ENCODE results near the gene IDH1.
"Not testable (repeated sequence)": the region's sequence is repeated elsewhere in the genome, so short reads cannot be mapped to it uniquely, and the experiment has no call there.

Gene IDH1

GRCh38 chr2:208222351-208222750, 32.5 kb downstream of the IDH1 start:
- H3K4me3 ChIP-seq (ENCODE audit: control insufficient read depth, low read depth, low read length), result no peak overlapping the region
- peak; percentile 51 for DNase-seq (ENCODE audit: low read depth)
- no peak for TF ChIP-seq CTCF (conservative IDR thresholded peaks at IDR 0.05; ENCODE audit: control insufficient read depth, insufficient read depth, low read depth, low read length)

GRCh38 chr2:208221873-208222272, 33.0 kb downstream of the IDH1 start:
- DNase-seq (ENCODE audit: low read depth); H3K4me3 ChIP-seq (ENCODE audit: control insufficient read depth, low read depth, low read length): not testable (repeated sequence)

- no peak overlapping the region for H3K4me3 ChIP-seq (ENCODE audit: control insufficient read depth, low read depth, low read length)
- no peak for TF ChIP-seq CTCF (conservative IDR thresholded peaks at IDR 0.05; ENCODE audit: control insufficient read depth, insufficient read depth, low read depth, low read length)
- no peak for DNase-seq (ENCODE audit: low read depth)
Measured at GRCh38 chr2:208210688-208211451, 44.0 kb downstream of the IDH1 start.

GRCh38 chr2:208208335-208209085, 46.4 kb downstream of the IDH1 start:
- no peak for DNase-seq (ENCODE audit: low read depth)

GRCh38 chr2:208207769-208208168, 47.1 kb downstream of the IDH1 start:
- no peak for DNase-seq (ENCODE audit: low read depth)
- no peak for TF ChIP-seq CTCF (conservative IDR thresholded peaks at IDR 0.05; ENCODE audit: control insufficient read depth, insufficient read depth, low read depth, low read length)
- no peak overlapping the region for H3K4me3 ChIP-seq (ENCODE audit: control insufficient read depth, low read depth, low read length)

More at GRCh38 chr2:208208335-208209085, 46.4 kb downstream of the IDH1 start:
- H3K4me3 ChIP-seq (ENCODE audit: control insufficient read depth, low read depth, low read length), result no peak overlapping the region
- TF ChIP-seq CTCF (conservative IDR thresholded peaks at IDR 0.05; ENCODE audit: control insufficient read depth, insufficient read depth, low read depth, low read length), result no peak

GRCh38 chr2:208204166-208204565, 50.7 kb downstream of the IDH1 start:
- no peak overlapping the region for H3K4me3 ChIP-seq (ENCODE audit: control insufficient read depth, low read depth, low read length)
- no peak for DNase-seq (ENCODE audit: low read depth)
- no peak for TF ChIP-seq CTCF (conservative IDR thresholded peaks at IDR 0.05; ENCODE audit: control insufficient read depth, insufficient read depth, low read depth, low read length)

- TF ChIP-seq CTCF (conservative IDR thresholded peaks at IDR 0.05; ENCODE audit: control insufficient read depth, insufficient read depth, low read depth, low read length), result no peak
- DNase-seq (ENCODE audit: low read depth), result peak; percentile 55
- no peak overlapping the region for H3K4me3 ChIP-seq (ENCODE audit: control insufficient read depth, low read depth, low read length)
Measured at GRCh38 chr2:208195531-208195930, 59.3 kb downstream of the IDH1 start.

Data from fibroblast of mammary gland (primary cell).